HepG2 (cell line): ENCODE measurements around the gene HNF1B. TPM values are rescaled to one million over a fixed set of nuclear protein-coding genes. Genes with fewer than 3 reads are reported as not detected.

Experiments
- CHD2 ChIP-seq: IDR thresholded peaks from 2 replicates; pipeline ENCODE4 v1.6.1; 2011; ENCODE audit warnings: low read depth, low read length, improper control_type of control experiment
- EHMT2 ChIP-seq: fragments of 200-600 bp; sonication (generic); IDR thresholded peaks from 2 replicates; pipeline ENCODE4 v1.7.0; 2017; ENCODE audit warnings: antibody characterized with exemption, low read depth, low read length, borderline replicate concordance
- ELF4 ChIP-seq: sonication (generic); formaldehyde crosslinking; IDR thresholded peaks from 2 replicates; pipeline ENCODE4 v1.5.0; 2020; ENCODE audit warnings: missing genetic modification reagents, mild to moderate bottlenecking, moderate library complexity, borderline replicate concordance
- NFAT5 ChIP-seq: sonication (generic); formaldehyde crosslinking; IDR thresholded peaks from 2 replicates; pipeline ENCODE4 v1.4.0; 2020; ENCODE audit warnings: missing genetic modification reagents
- NFIB ChIP-seq: sonication (generic); formaldehyde crosslinking; IDR thresholded peaks from 2 replicates; pipeline ENCODE4 v1.9.0; 2021; ENCODE audit warnings: missing genetic modification reagents, mild to moderate bottlenecking, borderline replicate concordance
- NFYB ChIP-seq: sonication (generic); formaldehyde crosslinking; IDR thresholded peaks from 2 replicates; pipeline ENCODE4 v1.4.0; 2020; ENCODE audit warnings: missing genetic modification reagents
- PLSCR1 ChIP-seq: sonication (generic); formaldehyde crosslinking; IDR thresholded peaks from 2 replicates; pipeline ENCODE4 v1.5.0; 2020; ENCODE audit warnings: missing genetic modification reagents, mild to moderate bottlenecking, borderline replicate concordance
- POLR2A ChIP-seq, 2 experiments: IDR thresholded peaks; 2 replicates each; pipeline ENCODE4 v1.6.1; 2011; ENCODE audit warnings: low read depth in 2 of 2, low read length in 2 of 2, mild to moderate bottlenecking in 1 of 2, moderate library complexity in 1 of 2; ENCODE audit not compliant: insufficient read depth in 1 of 2
- POLR2AphosphoS5 ChIP-seq: IDR thresholded peaks from 2 replicates; pipeline ENCODE4 v1.6.1; 2012; ENCODE audit warnings: low read depth, low read length
- SNAPC2 ChIP-seq: sonication (generic); formaldehyde crosslinking; IDR thresholded peaks from 2 replicates; pipeline ENCODE4 v1.8.1; 2022; ENCODE audit warnings: mild to moderate bottlenecking, missing genetic modification reagents
- SOX6 ChIP-seq, 2 experiments: fragments of 450-650 bp in 1 of 2; sonication (generic) in 1 of 2; formaldehyde crosslinking in 1 of 2; IDR thresholded peaks; 2 replicates each; pipeline versions ENCODE4 v1.4.0 to v1.6.1; 2017 to 2020; ENCODE audit warnings: antibody characterized with exemption in 1 of 2, mild to moderate bottlenecking in 1 of 2, missing genetic modification reagents in 1 of 2
- TEF ChIP-seq: sonication (generic); formaldehyde crosslinking; IDR thresholded peaks from 2 replicates; pipeline ENCODE4 v1.5.0; 2020; ENCODE audit warnings: missing genetic modification reagents
- TRAFD1 ChIP-seq: sonication (generic); formaldehyde crosslinking; IDR thresholded peaks from 2 replicates; pipeline ENCODE4 v1.5.1; 2020; ENCODE audit warnings: missing genetic modification reagents, mild to moderate bottlenecking, borderline replicate concordance
- YY1 ChIP-seq: IDR thresholded peaks from 2 replicates; pipeline ENCODE4 v1.6.1; 2011; ENCODE audit warnings: low read length, low read depth, moderate library complexity, mild to moderate bottlenecking; ENCODE audit not compliant: insufficient read depth, insufficient replicate concordance
- ZBTB7B ChIP-seq: sonication (generic); formaldehyde crosslinking; IDR thresholded peaks from 2 replicates; pipeline ENCODE4 v1.4.0; 2020; ENCODE audit warnings: missing genetic modification reagents
- ZNF335 ChIP-seq: sonication (generic); formaldehyde crosslinking; IDR thresholded peaks from 2 replicates; pipeline ENCODE4 v1.4.0; 2020; ENCODE audit warnings: missing genetic modification reagents
- ZNF431 ChIP-seq: sonication (generic); formaldehyde crosslinking; IDR thresholded peaks from 2 replicates; pipeline ENCODE4 v1.9.0; 2022; ENCODE audit warnings: missing genetic modification reagents, low read depth, mild to moderate bottlenecking, borderline replicate concordance
- ZNF678 ChIP-seq: sonication (generic); formaldehyde crosslinking; IDR thresholded peaks from 2 replicates; pipeline ENCODE4 v1.4.0; 2020; ENCODE audit warnings: mild to moderate bottlenecking, missing genetic modification reagents
- ZUFSP ChIP-seq: sonication (generic); formaldehyde crosslinking; IDR thresholded peaks from 2 replicates; pipeline ENCODE4 v1.9.0; 2021; ENCODE audit warnings: missing genetic modification reagents, mild to moderate bottlenecking, borderline replicate concordance
- polyA plus RNA-seq, 8 experiments: library from polyadenylated mRNA; depleted of rRNA in 3 of 8; stranded (reverse) in 7 of 8; unstranded in 1 of 8; fragments of >200 nt; fragmentation: Illumina TruSeq in 4 of 8; extraction: Trizol in 4 of 8; gene quantifications; 2 replicates each; pipeline versions ENCODE4 v1.2.1 to v1.2.3, GENCODE V29; 2011 to 2016; ENCODE audit warnings: low read depth in 4 of 8, missing spikeins in 1 of 8, mixed read lengths in 1 of 8; ENCODE audit not compliant: insufficient read depth in 1 of 8
- total RNA-seq, 5 experiments: library from RNA; depleted of rRNA; stranded (reverse); fragments of >200 nt; fragmentation: Illumina TruSeq; extraction: Trizol; gene quantifications; 2 replicates each; pipeline ENCODE4 v1.2.3, GENCODE V29; 2016; ENCODE audit warnings: low read depth in 1 of 5

HNF1B gene
- total and polyA plus RNA-seq, 2 of the 13 experiments (the other 11 are each of a cell fraction or from before 2014, with no cell fraction given): 1.9 to 5.3 TPM

- TF ChIP-seq NFAT5 (CRISPR knock-in tag): no peak
- no peak for TF ChIP-seq SNAPC2
- TF ChIP-seq POLR2AphosphoS5: no peak
- TF ChIP-seq TRAFD1 (CRISPR knock-in tag): no peak
- TF ChIP-seq SOX6 (IDR thresholded peaks at IDR 0.05): no peak
- TF ChIP-seq SOX6 (CRISPR knock-in tag; IDR thresholded peaks at IDR 0.05): peak; percentile 42; the same call in 1 of the 2 replicates
- TF ChIP-seq ZNF335: no peak
- TF ChIP-seq CHD2: no peak
- TF ChIP-seq EHMT2: no peak
- 0 out of 4 replicates have a peak, but pooled peaks of 1 of the 2 experiments have one; percentile 21 for TF ChIP-seq POLR2A (IDR thresholded peaks at IDR 0.05; ENCODE audit: insufficient read depth in 1 of 2, low read depth in 2 of 2, low read length in 2 of 2)
- no peak for TF ChIP-seq ZNF431 (CRISPR knock-in tag)
- no peak for TF ChIP-seq ZUFSP (CRISPR knock-in tag)
- TF ChIP-seq ELF4 (CRISPR knock-in tag): no peak
- no peak for TF ChIP-seq PLSCR1 (CRISPR knock-in tag)
- TF ChIP-seq ZNF678 (CRISPR knock-in tag): no peak
- no peak for TF ChIP-seq TEF (CRISPR knock-in tag)
- no peak for TF ChIP-seq ZBTB7B
- peak; percentile 71 for TF ChIP-seq YY1
- TF ChIP-seq NFIB (CRISPR knock-in tag): no peak
- TF ChIP-seq NFYB (CRISPR knock-in tag): no peak
Observed at GRCh38 chr17:37741341-37742115, 3.3 kb downstream of the HNF1B start (continued).
